Upper lobe of left lung (tissue), 6 donors: Measurements from ENCODE around the gene ZBED1. TPM values are rescaled to one million over a fixed set of nuclear protein-coding genes. Genes with fewer than 3 reads are reported as not detected.

ENCODE experiments used
- ATAC-seq, 2 donors: fragments of 200-7000 bp; cut with Tn5 transposase; one replicate each; pipeline ENCODE4 v1.9.1; 2022; ENCODE audit warnings: mild to moderate bottlenecking in 2 of 2, moderate library complexity in 2 of 2; ENCODE audit not compliant: low FRiP score in 2 of 2
- DNase-seq, 2 donors: peaks; one replicate each; pipeline ENCODE4 v3.0.0-alpha.2; 2019 to 2020
- H3K27ac ChIP-seq, 4 donors: fragments of 200-600 bp; sonication (generic); one replicate each; pipeline ENCODE4 v1.5.1; 2016 to 2019
- H3K27me3 ChIP-seq, 4 donors: fragments of 200-600 bp; sonication (generic); one replicate each; pipeline ENCODE4 v1.5.1; 2017 to 2019
- H3K36me3 ChIP-seq, 4 donors: fragments of 200-600 bp; sonication (generic); one replicate each; pipeline ENCODE4 v1.5.1; 2016 to 2019
- H3K4me1 ChIP-seq, 4 donors: fragments of 200-600 bp; sonication (generic); one replicate each; pipeline ENCODE4 v1.5.1; 2018 to 2019
- H3K4me3 ChIP-seq, 4 donors: fragments of 200-600 bp; sonication (generic); one replicate each; pipeline ENCODE4 v1.5.1; 2017 to 2019; ENCODE audit warnings: mild to moderate bottlenecking in 2 of 4, moderate library complexity in 1 of 4
- H3K9me3 ChIP-seq, 4 donors: fragments of 200-600 bp; sonication (generic); one replicate each; pipeline ENCODE4 v1.5.1; 2018 to 2019
- CTCF ChIP-seq, 6 experiments: fragments of 450-650 bp in 4 of 6; fragments of 200-600 bp in 2 of 6; sonication (generic) in 2 of 6; IDR thresholded peaks; one replicate each; pipeline ENCODE4 v1.5.1; 2016 to 2019; ENCODE audit warnings: antibody characterized with exemption in 6 of 6
- EP300 ChIP-seq, 4 donors: sonication (generic); formaldehyde crosslinking; IDR thresholded peaks; one replicate each; pipeline ENCODE4 v1.5.1; 2017; ENCODE audit warnings: antibody characterized with exemption in 4 of 4, control low read depth in 2 of 4
- POLR2A ChIP-seq, 4 donors: fragments of 450-650 bp; IDR thresholded peaks; one replicate each; pipeline ENCODE4 v1.5.1; 2016 to 2017; ENCODE audit warnings: antibody characterized with exemption in 4 of 4, mild to moderate bottlenecking in 2 of 4
- POLR2AphosphoS5 ChIP-seq, 2 donors: sonication (generic); formaldehyde crosslinking; IDR thresholded peaks; one replicate each; pipeline ENCODE4 v1.5.1; 2017; ENCODE audit warnings: antibody characterized with exemption in 2 of 2
- WGBS, 2 donors: methylation state at CpG; one replicate each; pipeline ENCODE4 v1.1.5; 2017 to 2018; 5-methylcytosine and 5-hydroxymethylcytosine counted together
- total RNA-seq, 6 donors: library from RNA; depleted of rRNA in 4 of 6; stranded (reverse); fragments of >200 nt in 4 of 6; gene quantifications; one replicate each; pipeline versions ENCODE4 v1.1.0 to v1.2.1, GENCODE V29; 2016 to 2021
- donor health status: DM: no; HTN: no; CAD: no; lungs with moderate emphysema.
- donor health status: DM: no; HTN: yes; CAD: no; lungs with severe emphysema.

ZBED1 gene
- total RNA-seq, 6 donors from 2014 or later = 33.2 to 48.7 (median 41.6) TPM

- Histone ChIP-seq H3K4me3 (no peak overlapping the region), H3K27ac (no peak overlapping the region), H3K4me1 (no peaks in the 10 kb centered on the region), H3K27me3 (no peaks in the 10 kb centered on the region), H3K36me3 (peaks cover 0 to 3% (median 0%) of the 10 kb centered on the region in 4 donors), H3K9me3 (no peaks in the 10 kb centered on the region)
- DNase-seq (no peak), ATAC-seq (no peak)
- 79 to 83% methylated on average over 25 of the region's 25 CpGs for WGBS, 2 donors
- no peak for TF ChIP-seq CTCF (IDR thresholded peaks at IDR 0.05)
- TF ChIP-seq POLR2AphosphoS5 (IDR thresholded peaks at IDR 0.05) = no peak
- no peak for TF ChIP-seq POLR2A (IDR thresholded peaks at IDR 0.05)
- no peak for TF ChIP-seq EP300 (IDR thresholded peaks at IDR 0.05)
Measured at GRCh38 chrX:2451501-2452316, 49.1 kb downstream of the ZBED1 start.

GRCh38 chrX:2450681-2451080, 50.1 kb downstream of the ZBED1 start:
- Histone ChIP-seq H3K27me3 (no peaks in the 10 kb centered on the region), H3K4me3 (no peak overlapping the region), H3K27ac (no peak overlapping the region), H3K4me1 (no peaks in the 10 kb centered on the region), H3K9me3 (no peaks in the 10 kb centered on the region), H3K36me3 (peaks cover 0 to 3% (median 0%) of the 10 kb centered on the region in 4 donors)
- WGBS, 2 donors = 83 to 88% methylated on average over 5 of the region's 5 CpGs
- no peak for DNase-seq
- no peak for ATAC-seq
- no peak for TF ChIP-seq POLR2AphosphoS5 (IDR thresholded peaks at IDR 0.05)
- TF ChIP-seq EP300 (IDR thresholded peaks at IDR 0.05) = no peak
- TF ChIP-seq POLR2A (IDR thresholded peaks at IDR 0.05) = no peak
- no peak for TF ChIP-seq CTCF (IDR thresholded peaks at IDR 0.05)

GRCh38 chrX:2449135-2449886, 51.5 kb downstream of the ZBED1 start:
- no peak for ATAC-seq
- WGBS, 2 donors = 95 to 97% methylated on average over 13 of the region's 13 CpGs
- TF ChIP-seq EP300 (IDR thresholded peaks at IDR 0.05) (no peak), CTCF (IDR thresholded peaks at IDR 0.05) (no peak), POLR2A (IDR thresholded peaks at IDR 0.05) (no peak), POLR2AphosphoS5 (IDR thresholded peaks at IDR 0.05) (no peak)

GRCh38 chrX:2447484-2447883, 53.3 kb downstream of the ZBED1 start:
- ATAC-seq (no peak), DNase-seq (no peak)
- 75 to 100% methylated on average over 2 of the region's 2 CpGs for whole genome bisulfite sequencing, 2 donors
- Histone ChIP-seq H3K27me3 (no peaks in the 10 kb centered on the region), H3K4me1 (no peaks in the 10 kb centered on the region), H3K4me3 (no peak overlapping the region), H3K9me3 (no peaks in the 10 kb centered on the region), H3K36me3 (peaks cover 0 to 3% (median 0%) of the 10 kb centered on the region in 4 donors), H3K27ac (no peak overlapping the region)
- TF ChIP-seq POLR2AphosphoS5 (IDR thresholded peaks at IDR 0.05) (no peak), POLR2A (IDR thresholded peaks at IDR 0.05) (no peak), CTCF (IDR thresholded peaks at IDR 0.05) (no peak), EP300 (IDR thresholded peaks at IDR 0.05) (no peak)

More at GRCh38 chrX:2449135-2449886, 51.5 kb downstream of the ZBED1 start:
- no peaks in the 10 kb centered on the region for H3K9me3 ChIP-seq
- DNase-seq = no peak
- H3K36me3 ChIP-seq = peaks cover 0 to 3% (median 0%) of the 10 kb centered on the region in 4 donors
- no peaks in the 10 kb centered on the region for H3K4me1 ChIP-seq
- H3K4me3 ChIP-seq = no peak overlapping the region
- H3K27ac ChIP-seq = no peak overlapping the region
- no peaks in the 10 kb centered on the region for H3K27me3 ChIP-seq
